PC-3 (cell line): Measurements from ENCODE around the gene GDPD5.

Experiments used
- EZH2 ChIP-seq: fragments of 300-600 bp; sonication (generic); IDR thresholded peaks from one replicate; pipeline ENCODE4 v1.6.1; 2017; ENCODE audit warnings: antibody characterized with exemption, mild to moderate bottlenecking, low read length; ENCODE audit not compliant: unreplicated experiment
- EZH2phosphoT487 ChIP-seq: fragments of 300-600 bp; sonication (generic); IDR thresholded peaks from 2 replicates; pipeline ENCODE4 v1.6.1; 2018; ENCODE audit warnings: mild to moderate bottlenecking, antibody characterized with exemption, low read length, borderline replicate concordance
- TF ChIP-seq, protein P1 (sequence below): fragments of 300-600 bp; sonication (generic); conservative IDR thresholded peaks from 2 replicates; pipeline ENCODE4 v1.5.1; 2017; ENCODE audit warnings: antibody characterized with exemption, low read depth, mild to moderate bottlenecking, low read length

DNA sequence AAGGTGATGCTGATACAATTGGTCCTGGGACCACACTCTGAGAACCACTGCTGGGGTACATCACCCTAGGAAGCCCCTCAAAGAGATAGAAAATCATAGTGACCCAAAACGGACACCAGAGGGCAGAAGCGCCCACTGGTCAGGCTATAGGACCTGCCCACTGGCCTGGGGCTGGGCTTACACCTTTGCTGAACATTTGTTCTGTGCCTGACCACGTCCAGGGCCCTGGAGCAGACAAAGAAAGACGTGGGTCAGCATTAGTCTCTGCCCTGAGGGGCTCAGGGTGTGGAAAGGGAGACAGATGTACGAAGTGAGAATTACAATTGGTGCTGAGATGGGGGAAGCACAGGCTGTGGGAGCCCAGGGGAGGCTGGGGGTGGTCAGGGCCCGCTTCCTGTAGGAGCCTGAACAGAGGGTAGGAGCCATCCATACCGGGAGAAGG, 21.9 kb upstream of the GDPD5 start:
- TF ChIP-seq, protein P1, sequence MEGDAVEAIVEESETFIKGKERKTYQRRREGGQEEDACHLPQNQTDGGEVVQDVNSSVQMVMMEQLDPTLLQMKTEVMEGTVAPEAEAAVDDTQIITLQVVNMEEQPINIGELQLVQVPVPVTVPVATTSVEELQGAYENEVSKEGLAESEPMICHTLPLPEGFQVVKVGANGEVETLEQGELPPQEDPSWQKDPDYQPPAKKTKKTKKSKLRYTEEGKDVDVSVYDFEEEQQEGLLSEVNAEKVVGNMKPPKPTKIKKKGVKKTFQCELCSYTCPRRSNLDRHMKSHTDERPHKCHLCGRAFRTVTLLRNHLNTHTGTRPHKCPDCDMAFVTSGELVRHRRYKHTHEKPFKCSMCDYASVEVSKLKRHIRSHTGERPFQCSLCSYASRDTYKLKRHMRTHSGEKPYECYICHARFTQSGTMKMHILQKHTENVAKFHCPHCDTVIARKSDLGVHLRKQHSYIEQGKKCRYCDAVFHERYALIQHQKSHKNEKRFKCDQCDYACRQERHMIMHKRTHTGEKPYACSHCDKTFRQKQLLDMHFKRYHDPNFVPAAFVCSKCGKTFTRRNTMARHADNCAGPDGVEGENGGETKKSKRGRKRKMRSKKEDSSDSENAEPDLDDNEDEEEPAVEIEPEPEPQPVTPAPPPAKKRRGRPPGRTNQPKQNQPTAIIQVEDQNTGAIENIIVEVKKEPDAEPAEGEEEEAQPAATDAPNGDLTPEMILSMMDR, result peak; percentile 97
- TF ChIP-seq EZH2 (no peak), EZH2phosphoT487 (no peak)
